Liver (tissue), 9 donors: ENCODE measurements around the gene EXOC3L1. TPM values are rescaled to one million over a fixed set of nuclear protein-coding genes. Genes with fewer than 3 reads are reported as not detected.

Experiments used
- DNase-seq: peaks from one replicate; pipeline ENCODE4 v3.0.0-alpha.2; 2017; ENCODE audit warnings: low spot score
- H3K27ac ChIP-seq, 2 donors: one replicate each; pipeline ENCODE4 v1.7.0; 2013; ENCODE audit warnings: inconsistent platforms in 2 of 2, low read length in 2 of 2, control low read depth in 1 of 2, low read depth in 1 of 2, mild to moderate bottlenecking in 1 of 2
- H3K27me3 ChIP-seq, 4 donors: one replicate each; pipeline versions ENCODE4 v1.6.1 to v1.7.0; 2013; ENCODE audit warnings: low read length in 3 of 4, inconsistent platforms in 1 of 4, mild to moderate bottlenecking in 1 of 4, moderate library complexity in 1 of 4; ENCODE audit not compliant: control insufficient read depth in 4 of 4, insufficient read depth in 4 of 4
- H3K36me3 ChIP-seq, 4 donors: one replicate each; pipeline versions ENCODE4 v1.6.1 to v1.7.0; 2013; ENCODE audit warnings: low read length in 3 of 4, mild to moderate bottlenecking in 3 of 4, low read depth in 1 of 4, moderate library complexity in 1 of 4; ENCODE audit not compliant: control insufficient read depth in 4 of 4, insufficient read depth in 3 of 4
- H3K4me1 ChIP-seq, 4 donors: one replicate each; pipeline versions ENCODE4 v1.6.1 to v1.7.0; 2013; ENCODE audit warnings: low read length in 3 of 4, mild to moderate bottlenecking in 3 of 4, moderate library complexity in 1 of 4; ENCODE audit not compliant: control insufficient read depth in 4 of 4, insufficient read depth in 4 of 4
- H3K4me3 ChIP-seq, 3 donors: one replicate each; pipeline versions ENCODE4 v1.6.1 to v1.7.0; 2013; ENCODE audit warnings: low read length in 3 of 3, control low read depth in 1 of 3, low read depth in 1 of 3, mild to moderate bottlenecking in 1 of 3
- H3K9ac ChIP-seq, 2 donors: one replicate each; pipeline ENCODE4 v1.7.0; 2013; ENCODE audit warnings: low read length in 2 of 2, mild to moderate bottlenecking in 2 of 2, moderate library complexity in 2 of 2, control low read depth in 1 of 2, low read depth in 1 of 2
- H3K9me3 ChIP-seq, 4 donors: one replicate each; pipeline versions ENCODE4 v1.6.1 to v1.7.0; 2013; ENCODE audit warnings: low read length in 3 of 4; ENCODE audit not compliant: control insufficient read depth in 4 of 4
- ATF3 ChIP-seq: IDR thresholded peaks from 2 replicates; pipeline ENCODE4 v1.6.1; 2016; ENCODE audit warnings: antibody characterized with exemption
- CTCF ChIP-seq: fragments of 150-350 bp; IDR thresholded peaks from 2 replicates; pipeline ENCODE4 v1.5.1; 2017; ENCODE audit warnings: improper control_type of control experiment, low read depth, low read length; ENCODE audit not compliant: missing input control
- FOXA1 ChIP-seq: IDR thresholded peaks from 2 replicates; pipeline ENCODE4 v1.6.1; 2016; ENCODE audit warnings: antibody characterized with exemption
- GABPA ChIP-seq, 2 donors: IDR thresholded peaks in 1 of 2; conservative IDR thresholded peaks in 1 of 2; 2 replicates each; pipeline ENCODE4 v1.6.1; 2016; ENCODE audit warnings: antibody characterized with exemption in 2 of 2, mild to moderate bottlenecking in 1 of 2, moderate library complexity in 1 of 2
- HNF4G ChIP-seq: IDR thresholded peaks from 2 replicates; pipeline ENCODE4 v1.6.1; 2016; ENCODE audit warnings: antibody characterized with exemption
- JUND ChIP-seq, 2 donors: IDR thresholded peaks; 2 replicates each; pipeline ENCODE4 v1.6.1; 2016; ENCODE audit warnings: antibody characterized with exemption in 2 of 2
- MAX ChIP-seq: IDR thresholded peaks from 2 replicates; pipeline ENCODE4 v1.6.1; 2016; ENCODE audit warnings: antibody characterized with exemption
- NR2F2 ChIP-seq: IDR thresholded peaks from 2 replicates; pipeline ENCODE4 v1.6.1; 2016; ENCODE audit warnings: antibody characterized with exemption
- RAD21 ChIP-seq, 2 donors: IDR thresholded peaks; 2 replicates each; pipeline ENCODE4 v1.6.1; 2016; ENCODE audit warnings: antibody characterized with exemption in 2 of 2, mild to moderate bottlenecking in 2 of 2
- REST ChIP-seq: IDR thresholded peaks from 2 replicates; pipeline ENCODE4 v1.6.1; 2016; ENCODE audit warnings: antibody characterized with exemption, mild to moderate bottlenecking
- SP1 ChIP-seq: IDR thresholded peaks from 2 replicates; pipeline ENCODE4 v1.6.1; 2018; ENCODE audit warnings: antibody characterized with exemption, mild to moderate bottlenecking
- TAF1 ChIP-seq: conservative IDR thresholded peaks from 2 replicates; pipeline ENCODE4 v1.6.1; 2016; ENCODE audit warnings: antibody characterized with exemption, mild to moderate bottlenecking
- ZBTB33 ChIP-seq: IDR thresholded peaks from 2 replicates; pipeline ENCODE4 v1.6.1; 2016; ENCODE audit warnings: antibody characterized with exemption
- WGBS: extraction: QIAGEN DNeasy Blood & Tissue Kit; methylation state at CpG from one replicate; pipeline ENCODE4 v1.1.7; 2013; 5-methylcytosine and 5-hydroxymethylcytosine counted together
- polyA plus RNA-seq, 2 donors: library from polyadenylated mRNA; stranded (reverse) in 1 of 2; unstranded in 1 of 2; fragments of 200-250 nt in 1 of 2; fragments of >200 nt in 1 of 2; fragmentation: Nextera tagmentation in 1 of 2; extraction: Ambion mirVana in 1 of 2; gene quantifications; one replicate each; pipeline versions ENCODE4 v1.2.1 to v1.2.3, GENCODE V29; 2013 to 2015
- total RNA-seq, 2 donors: library from RNA; depleted of rRNA; stranded (reverse); fragments of >200 nt; gene quantifications; one replicate each; pipeline ENCODE4 v1.2.3, GENCODE V29; 2014
- donor health status: healthy.
- donor health status: healthy.
- donor health status: healthy.
- donor health status: healthy.
- donor health status: healthy.

Gene EXOC3L1
- total and polyA plus RNA-seq, 4 donors, result 1.1 to 3.7 (median 2.8) TPM

GRCh38 chr16:67146523-67147357 is 43.2 kb downstream of the EXOC3L1 start (continued):
- TF ChIP-seq REST (no peak), MAX (no peak)

- H3K36me3 ChIP-seq, result peaks cover 35 to 77% (median 69%) of the 10 kb centered on the region in 4 donors
- no peak overlapping the region for H3K9ac ChIP-seq
- H3K4me3 ChIP-seq, result no peak overlapping the region
- H3K9me3 ChIP-seq, result no peaks in the 10 kb centered on the region
- peaks cover 0 to 9% (median 4%) of the 10 kb centered on the region in 4 donors for H3K4me1 ChIP-seq
- no peak for DNase-seq
- no peak overlapping the region for H3K27ac ChIP-seq
- TF ChIP-seq MAX (no peak), FOXA1 (no peak), GABPA (IDR thresholded peaks at IDR 0.05 in 1 of 2, conservative IDR thresholded peaks at IDR 0.05 in 1 of 2) (no peak), REST (no peak), RAD21 (IDR thresholded peaks at IDR 0.05) (no peak), SP1 (no peak), ZBTB33 (no peak), NR2F2 (no peak), JUND (IDR thresholded peaks at IDR 0.05) (no peak), HNF4G (no peak), CTCF (no peak), ATF3 (no peak), TAF1 (no peak)
- WGBS, result 93% methylated on average over 2 of the region's 2 CpGs
- no peaks in the 10 kb centered on the region for H3K27me3 ChIP-seq
These were observed 44.2 kb downstream of the EXOC3L1 start for GRCh38 chr16:67145746-67146145.
